AG04449 (cell line): Measurements from ENCODE around the gene NHSL1.

Source experiments
- CTCF ChIA-PET: fragments of 350-600 bp; formaldehyde crosslinking; extraction: SDS; loops from one replicate; lab custom pipeline; 2021; ENCODE audit warnings: antibody characterized with exemption; lab: Yijun Ruan, JAX
- POLR2A ChIA-PET: fragments of 400-600, 350-600 bp; formaldehyde crosslinking; extraction: SDS; loops from one replicate; lab custom pipeline; 2020; ENCODE audit warnings: antibody characterized with exemption, inconsistent platforms; lab: Yijun Ruan, JAX
- DNase-seq: peaks from one replicate; pipeline ENCODE4 v3.0.0-alpha.2; 2010; ENCODE audit warnings: low read depth, low spot score
- H3K4me3 ChIP-seq: 2 replicates; pipeline ENCODE4 v1.5.1; 2011; ENCODE audit warnings: low read depth, mild to moderate bottlenecking, control low read depth, low read length
- CTCF ChIP-seq: IDR thresholded peaks from one replicate; pipeline ENCODE4 v1.5.1; 2011; ENCODE audit warnings: mild to moderate bottlenecking, moderate library complexity, low read length, control low read depth, inconsistent platforms; ENCODE audit not compliant: insufficient read depth; ENCODE audit errors: missing control alignments

NHSL1 gene

DNA sequence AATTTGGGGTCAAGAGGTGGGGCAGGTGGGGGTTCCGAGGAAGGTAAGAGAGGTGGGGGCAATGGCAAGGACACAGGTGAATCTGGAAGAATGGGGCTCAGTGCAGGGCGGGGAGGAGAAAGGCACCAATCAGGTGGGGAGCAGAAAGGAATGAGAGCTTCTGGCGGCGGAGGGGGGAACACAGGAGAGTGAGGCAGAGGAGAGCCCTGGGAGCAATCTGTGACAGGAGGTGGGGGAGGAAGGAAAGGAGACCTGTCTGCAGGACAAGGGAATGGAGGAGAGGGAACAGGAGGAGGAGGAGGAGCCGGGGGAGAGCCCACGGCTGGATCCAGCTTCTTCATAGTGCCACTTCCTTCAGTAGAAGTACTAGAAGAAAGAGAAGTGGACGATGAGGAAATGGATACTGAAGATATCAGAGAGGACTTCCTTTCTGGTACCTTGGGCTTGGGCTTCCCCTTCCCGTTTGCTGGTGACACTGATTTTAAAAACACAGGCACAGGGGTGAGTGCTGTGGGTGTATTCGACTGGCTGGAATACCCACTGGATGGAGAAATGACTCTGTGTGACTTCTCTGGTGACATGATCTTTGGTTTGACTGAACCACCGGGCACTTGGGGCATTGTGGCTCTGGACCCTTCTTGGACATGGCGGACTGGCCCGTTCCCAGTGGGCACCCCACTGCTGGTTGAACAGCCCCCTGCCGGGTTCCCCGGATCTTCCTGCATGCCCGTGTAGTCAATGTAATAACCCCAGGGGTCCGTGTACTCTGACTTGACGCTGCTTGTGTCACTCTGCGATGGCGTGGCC is 67.8 kb downstream of the NHSL1 start:
- DNase-seq: no peak
- TF ChIP-seq CTCF: no peak
- CTCF ChIA-PET: interaction anchor here (1.1 to 9.4 kb wide), 10 partner anchors 9 to 337 kb away, joined by 3 to 121 read pairs (median 23); no protein-coding TSS in a partner anchor
- no peak overlapping the region for H3K4me3 ChIP-seq
- POLR2A ChIA-PET: interaction anchor here (1.1 kb wide), 1 partner anchor 34 kb away, joined by 5 read pairs; no protein-coding TSS in a partner anchor

- CTCF ChIA-PET: interaction anchor here (0.7 to 9.4 kb wide), 15 partner anchors 10 to 559 kb away, joined by 3 to 121 read pairs (median 13); no protein-coding TSS in a partner anchor
- POLR2A ChIA-PET: interaction anchor here (1.1 kb wide), 1 partner anchor 34 kb away, joined by 5 read pairs; no protein-coding TSS in a partner anchor
- TF ChIP-seq CTCF: no peak
- H3K4me3 ChIP-seq: no peak overlapping the region
- DNase-seq: no peak
Observed at GRCh38 chr6:138430361-138431145, 68.7 kb downstream of the NHSL1 start.

DNA sequence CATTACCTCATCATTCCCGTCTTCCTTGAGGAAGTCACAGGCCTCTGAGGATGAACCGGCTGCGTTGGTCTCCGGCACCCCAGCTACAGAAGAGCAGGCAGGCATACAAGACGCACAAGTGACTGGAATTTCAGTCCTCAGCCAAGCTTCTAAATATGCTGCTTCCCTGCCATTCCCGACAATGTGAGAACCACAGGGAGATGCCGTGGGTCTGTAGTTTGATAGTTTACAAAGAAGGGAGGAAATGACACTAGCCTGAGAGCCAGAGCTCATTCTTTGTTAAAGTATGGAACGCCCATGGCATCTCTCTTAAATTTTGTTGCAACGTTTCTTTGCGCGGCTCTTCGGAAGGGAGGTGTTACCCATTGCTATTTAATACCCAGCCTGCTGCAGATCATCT is 69.5 kb downstream of the NHSL1 start:
- no peak for TF ChIP-seq CTCF
- POLR2A ChIA-PET: no interaction called here

GRCh38 chr6:138428944-138429598 is 70.2 kb downstream of the NHSL1 start:
- no peak overlapping the region for H3K4me3 ChIP-seq
- ChIA-PET CTCF (interaction anchor here (0.6 to 9.4 kb wide), 28 partner anchors 11 to 440 kb away, joined by 3 to 121 read pairs (median 6); partner anchors contain the start of gene CCDC28A), POLR2A (no interaction called here)
- peak; percentile 27 for TF ChIP-seq CTCF
- DNase-seq: peak; percentile 24

More for the DNA sequence above, 69.5 kb downstream of the NHSL1 start:
- DNase-seq: no peak
- H3K4me3 ChIP-seq: no peak overlapping the region
- CTCF ChIA-PET: interaction anchor here (0.6 to 9.4 kb wide), 26 partner anchors 11 to 559 kb away, joined by 3 to 121 read pairs (median 8); partner anchors contain the start of gene CCDC28A

- DNase-seq: no peak
- TF ChIP-seq CTCF: no peak
- CTCF ChIA-PET: interaction anchor here (0.7 to 9.4 kb wide), 16 partner anchors 10 to 342 kb away, joined by 3 to 121 read pairs (median 8); no protein-coding TSS in a partner anchor
- POLR2A ChIA-PET: interaction anchor here (0.5 kb wide), 1 partner anchor 314 kb away, joined by 4 read pairs; no protein-coding TSS in a partner anchor
- H3K4me3 ChIP-seq: no peak overlapping the region
Observed at GRCh38 chr6:138427701-138428100, 71.6 kb downstream of the NHSL1 start.
